Mesenchymal stem cell (in vitro differentiated cells and primary cell): ENCODE measurements around the gene HOXB3.
A peak's percentile ranks its signal among the peaks of the same experiment; 100 is the strongest.

ENCODE experiments used
- DNase-seq: peaks from one replicate; pipeline ENCODE4 v3.0.0-alpha.2; 2013
- H2AFZ ChIP-seq: one replicate; pipeline ENCODE4 v1.6.1; 2013; ENCODE audit warnings: low read depth, mild to moderate bottlenecking, control low read depth, inconsistent platforms, low read length, moderate library complexity
- H2AK5ac ChIP-seq: 2 replicates; pipeline ENCODE4 v1.6.1; 2013; ENCODE audit warnings: low read length, moderate library complexity, mild to moderate bottlenecking, inconsistent platforms; ENCODE audit not compliant: severe bottlenecking
- H2BK120ac ChIP-seq: one replicate; pipeline ENCODE4 v1.6.1; 2013; ENCODE audit warnings: low read depth, mild to moderate bottlenecking, inconsistent platforms, low read length, moderate library complexity
- H2BK12ac ChIP-seq, 2 experiments: one replicate each; pipeline ENCODE4 v1.6.1; 2013; ENCODE audit warnings: inconsistent platforms in 2 of 2, low read length in 2 of 2, mild to moderate bottlenecking in 2 of 2, moderate library complexity in 2 of 2, control low read depth in 1 of 2
- H2BK15ac ChIP-seq: one replicate; pipeline ENCODE4 v1.6.1; 2013; ENCODE audit warnings: mild to moderate bottlenecking, low read depth, inconsistent platforms; ENCODE audit not compliant: poor library complexity, severe bottlenecking
- H2BK5ac ChIP-seq: 2 replicates; pipeline ENCODE4 v1.6.1; 2013; ENCODE audit warnings: low read depth, mild to moderate bottlenecking, low read length, control low read depth, inconsistent platforms; ENCODE audit not compliant: poor library complexity, severe bottlenecking
- H3K14ac ChIP-seq, 2 experiments: one replicate each; pipeline ENCODE4 v1.6.1; 2013; ENCODE audit warnings: inconsistent platforms in 2 of 2, low read length in 2 of 2, control low read depth in 1 of 2, mild to moderate bottlenecking in 1 of 2, moderate library complexity in 1 of 2
- H3K18ac ChIP-seq, 2 experiments: one replicate each; pipeline ENCODE4 v1.6.1; 2013; ENCODE audit warnings: inconsistent platforms in 2 of 2, low read length in 2 of 2, control low read depth in 1 of 2, low read depth in 1 of 2, mild to moderate bottlenecking in 1 of 2
- H3K23ac ChIP-seq, 2 experiments: one replicate each; pipeline ENCODE4 v1.6.1; 2013; ENCODE audit warnings: inconsistent platforms in 2 of 2, low read length in 2 of 2, mild to moderate bottlenecking in 2 of 2, moderate library complexity in 2 of 2, control low read depth in 1 of 2
- H3K27ac ChIP-seq: 2 replicates; pipeline ENCODE4 v1.5.1; 2013; ENCODE audit warnings: mild to moderate bottlenecking, moderate library complexity, low read length, control low read depth, inconsistent platforms; ENCODE audit not compliant: poor library complexity, severe bottlenecking
- H3K27me3 ChIP-seq, 2 experiments: 2 replicates each; pipeline versions ENCODE4 v1.6.1 to v1.7.0; 2013; ENCODE audit warnings: low read length in 2 of 2, mild to moderate bottlenecking in 2 of 2, moderate library complexity in 2 of 2, control low read depth in 1 of 2, inconsistent platforms in 1 of 2; ENCODE audit not compliant: control insufficient read depth in 1 of 2, insufficient read depth in 1 of 2
- H3K36me3 ChIP-seq, 2 experiments: 2 replicates each; pipeline versions ENCODE4 v1.6.1 to v1.7.0; 2013; ENCODE audit warnings: low read length in 2 of 2, control low read depth in 1 of 2, inconsistent platforms in 1 of 2, low read depth in 1 of 2, mild to moderate bottlenecking in 1 of 2; ENCODE audit not compliant: insufficient read depth in 2 of 2, control insufficient read depth in 1 of 2
- H3K4ac ChIP-seq, 2 experiments: one replicate each; pipeline ENCODE4 v1.6.1; 2013; ENCODE audit warnings: inconsistent platforms in 2 of 2, low read length in 2 of 2, mild to moderate bottlenecking in 2 of 2, moderate library complexity in 2 of 2, control low read depth in 1 of 2, low read depth in 1 of 2
- H3K4me1 ChIP-seq: 2 replicates; pipeline ENCODE4 v1.6.1; 2013; ENCODE audit warnings: low read depth, low read length, control low read depth; ENCODE audit not compliant: control insufficient read depth, insufficient read depth
- H3K4me2 ChIP-seq: 2 replicates; pipeline ENCODE4 v1.6.1; 2013; ENCODE audit warnings: low read length, mild to moderate bottlenecking, inconsistent platforms; ENCODE audit not compliant: poor library complexity, severe bottlenecking
- H3K4me3 ChIP-seq, 2 experiments: 2 replicates each; pipeline versions ENCODE4 v1.5.1 to v1.7.0; 2013; ENCODE audit warnings: low read length in 2 of 2, mild to moderate bottlenecking in 2 of 2, control low read depth in 1 of 2, low read depth in 1 of 2; ENCODE audit not compliant: insufficient read depth in 1 of 2
- H3K79me1 ChIP-seq: replicated peaks from 2 replicates; pipeline ENCODE4 v1.6.1; 2013; ENCODE audit warnings: mild to moderate bottlenecking, control low read depth, low read length, inconsistent platforms; ENCODE audit not compliant: poor library complexity, severe bottlenecking
- H3K9ac ChIP-seq: 2 replicates; pipeline ENCODE4 v1.7.0; 2013; ENCODE audit warnings: mild to moderate bottlenecking, low read length, moderate library complexity
- H3K9me3 ChIP-seq: 2 replicates; pipeline ENCODE4 v1.7.0; 2013; ENCODE audit warnings: mild to moderate bottlenecking, low read length; ENCODE audit not compliant: control insufficient read depth
- H4K8ac ChIP-seq: one replicate; pipeline ENCODE4 v1.6.1; 2013; ENCODE audit warnings: inconsistent platforms, mild to moderate bottlenecking, low read length, moderate library complexity
- H4K91ac ChIP-seq: one replicate; pipeline ENCODE4 v1.6.1; 2013; ENCODE audit warnings: mild to moderate bottlenecking, low read length, inconsistent platforms
- WGBS: methylation state at CpG from one replicate; pipeline ENCODE4 v1.1.7; 2013; ENCODE audit warnings: mixed read lengths; 5-methylcytosine and 5-hydroxymethylcytosine counted together

Gene HOXB3

DNA sequence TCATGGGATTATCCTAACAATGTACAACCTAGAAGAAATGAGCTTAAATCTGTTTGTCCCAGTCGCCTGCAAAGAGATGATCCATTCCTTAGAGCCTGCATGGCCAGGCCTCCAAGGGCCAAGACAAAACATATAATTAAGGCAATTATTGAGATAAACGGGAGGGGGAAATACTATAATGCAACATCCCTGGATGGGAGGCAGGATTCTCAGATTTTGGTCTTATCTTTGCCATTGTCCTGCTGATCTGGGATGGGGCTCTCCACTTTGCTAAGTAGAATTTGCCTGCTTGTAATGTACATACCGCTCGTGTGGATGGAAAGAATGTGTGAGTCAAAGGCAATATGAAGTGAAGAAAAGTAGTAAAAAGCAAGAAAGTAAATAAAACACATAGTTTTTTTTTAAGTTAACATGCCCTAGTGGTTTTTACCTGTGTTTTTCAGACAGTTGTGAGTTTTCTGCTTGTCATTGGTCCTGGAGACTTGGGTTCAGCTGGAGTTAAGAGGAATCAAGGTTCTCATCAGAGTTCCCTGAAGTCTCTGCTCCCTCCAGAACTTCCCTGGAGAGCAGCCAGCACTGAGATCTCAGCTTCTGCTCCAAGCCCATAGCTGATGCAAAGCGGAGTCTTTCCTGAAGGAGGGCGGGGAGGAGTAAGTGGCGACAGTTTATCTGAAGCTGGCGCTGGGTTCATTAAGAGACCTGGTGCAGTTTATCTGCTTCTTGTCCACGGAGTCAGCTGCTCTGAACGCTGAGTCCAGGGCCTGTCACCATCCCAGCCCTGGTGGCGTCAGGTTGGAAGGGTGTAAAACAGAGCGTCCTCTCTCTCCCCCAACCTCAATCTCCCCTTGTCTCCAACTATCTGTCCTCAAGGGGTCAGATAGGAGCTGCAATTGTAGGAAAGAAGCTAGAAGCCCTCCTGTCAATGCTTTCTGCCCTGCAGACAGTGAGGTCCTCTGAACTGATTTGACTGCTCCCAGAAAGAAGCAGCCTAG lies 89.3 kb downstream of the HOXB3 start:
- Histone ChIP-seq H3K18ac (peak overlapping the region; percentile 54 to 63), H2AK5ac (no peak overlapping the region), H3K27ac (no peak overlapping the region), H3K9me3 (no peaks in the 10 kb centered on the region), H3K4me2 (no peak overlapping the region), H2AFZ (no peak overlapping the region), H3K36me3 (no peaks in the 10 kb centered on the region), H3K14ac (no peak overlapping the region), H3K79me1 (no peaks in the 10 kb centered on the region), H4K8ac (no peak overlapping the region), H3K23ac (no peak overlapping the region), H3K4me1 (peaks cover 3% of the 10 kb centered on the region), H3K4ac (no peak overlapping the region), H3K9ac (peak overlapping the region; percentile 49), H2BK15ac (no peak overlapping the region), H2BK120ac (no peak overlapping the region), H2BK12ac (peak overlapping the region in 1 of 2 experiments; percentile 85), H2BK5ac (no peak overlapping the region), H3K4me3 (no peak overlapping the region), H4K91ac (no peak overlapping the region), H3K27me3 (no peaks in the 10 kb centered on the region)
- WGBS, result 23% methylated on average over 9 of the region's 12 CpGs
- DNase-seq, result peak; percentile 86

DNA sequence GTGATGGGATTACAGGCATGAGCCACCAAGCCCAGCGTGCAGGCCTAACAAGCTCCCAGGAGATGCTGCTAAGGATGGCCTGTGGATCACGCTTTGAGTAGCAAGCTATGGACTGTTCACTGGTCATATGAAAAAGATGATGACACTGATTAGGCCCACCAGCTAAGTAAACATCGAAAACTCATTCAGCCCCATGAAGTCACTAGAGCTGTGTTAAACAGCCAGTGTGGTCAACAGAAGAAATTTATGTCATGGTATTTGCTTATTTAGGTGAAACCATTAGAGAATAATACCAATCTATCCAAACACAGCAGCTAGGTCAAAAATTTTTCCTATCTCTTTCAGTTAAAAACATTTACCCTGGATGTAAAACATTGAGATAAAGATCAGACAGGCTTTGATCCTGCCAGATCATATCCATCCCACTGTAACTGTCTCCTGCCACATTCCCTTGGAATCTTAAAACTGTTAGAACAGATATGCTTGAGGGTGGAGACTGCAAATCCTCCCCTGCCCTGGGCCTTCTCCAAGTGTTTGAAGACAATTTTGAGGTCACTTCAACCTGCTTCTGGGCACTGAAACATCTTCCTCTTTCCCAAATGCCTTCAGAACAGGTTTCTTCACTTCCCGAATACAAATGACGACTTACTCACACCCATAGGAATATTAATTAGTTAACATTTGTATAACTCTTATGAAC lies 90.2 kb downstream of the HOXB3 start:
- Histone ChIP-seq H3K36me3 (no peaks in the 10 kb centered on the region), H3K4me1 (peaks cover 3% of the 10 kb centered on the region), H4K91ac (no peak overlapping the region), H3K14ac (no peak overlapping the region), H3K79me1 (no peaks in the 10 kb centered on the region), H3K9ac (no peak overlapping the region), H2BK120ac (peak overlapping the region; percentile 82), H4K8ac (peak overlapping the region; percentile 82), H2BK15ac (peak overlapping the region; percentile 57), H2AFZ (no peak overlapping the region), H3K23ac (no peak overlapping the region), H3K4me2 (no peak overlapping the region), H2BK12ac (peak overlapping the region in 1 of 2 experiments; percentile 7), H3K27ac (no peak overlapping the region), H3K27me3 (no peaks in the 10 kb centered on the region), H3K9me3 (no peaks in the 10 kb centered on the region), H2AK5ac (no peak overlapping the region), H3K18ac (peak overlapping the region; percentile 13 to 55), H3K4me3 (no peak overlapping the region), H3K4ac (no peak overlapping the region), H2BK5ac (no peak overlapping the region)
- peak; percentile 71 for DNase-seq
- 78% methylated on average over 2 of the region's 5 CpGs for WGBS

DNA sequence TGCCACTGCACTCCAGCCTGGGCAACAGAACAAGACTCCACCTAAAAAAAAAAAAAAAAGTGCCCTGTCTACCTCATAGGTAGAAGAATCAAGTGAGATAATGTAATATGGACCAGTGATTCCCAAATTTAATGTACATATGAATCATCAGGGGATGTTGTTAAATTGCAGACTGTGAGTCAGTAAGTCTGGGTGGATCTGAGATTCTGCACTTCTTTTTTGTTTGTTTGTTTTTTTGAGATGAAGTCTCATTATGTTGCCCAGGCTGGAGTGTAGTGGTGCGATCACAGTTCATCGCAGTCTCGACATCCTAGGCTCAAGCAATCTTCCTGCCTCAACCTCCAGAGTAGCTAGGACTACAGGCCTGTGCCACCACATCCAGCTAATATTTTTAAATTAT lies 90.8 kb downstream of the HOXB3 start:
- Histone ChIP-seq H3K23ac (no peak overlapping the region), H3K4me3 (no peak overlapping the region), H3K27me3 (no peaks in the 10 kb centered on the region), H3K79me1 (no peaks in the 10 kb centered on the region), H2BK15ac (no peak overlapping the region), H3K27ac (no peak overlapping the region), H3K14ac (no peak overlapping the region), H2BK120ac (no peak overlapping the region), H3K4ac (no peak overlapping the region), H3K4me2 (no peak overlapping the region), H4K8ac (no peak overlapping the region), H3K18ac (no peak overlapping the region), H4K91ac (no peak overlapping the region), H2AFZ (no peak overlapping the region), H3K4me1 (peaks cover 3% of the 10 kb centered on the region), H3K9ac (no peak overlapping the region), H2BK5ac (no peak overlapping the region), H2AK5ac (no peak overlapping the region), H3K9me3 (no peaks in the 10 kb centered on the region), H2BK12ac (no peak overlapping the region), H3K36me3 (no peaks in the 10 kb centered on the region)
- peak; percentile 79 for DNase-seq
- no CpG with 5 or more reads among the region's 3 CpGs for WGBS
